ENCODE data around the gene ATG101. TPM values are rescaled to one million over a fixed set of nuclear protein-coding genes. Genes with fewer than 3 reads are reported as not detected.

The ATG101 gene
- total and polyA plus RNA-seq, 9 of the 15 experiments (the other 6 are each of a cell fraction or from before 2014, with no cell fraction given), result 2.9 to 52.4 (median 29.7) TPM

DNA sequence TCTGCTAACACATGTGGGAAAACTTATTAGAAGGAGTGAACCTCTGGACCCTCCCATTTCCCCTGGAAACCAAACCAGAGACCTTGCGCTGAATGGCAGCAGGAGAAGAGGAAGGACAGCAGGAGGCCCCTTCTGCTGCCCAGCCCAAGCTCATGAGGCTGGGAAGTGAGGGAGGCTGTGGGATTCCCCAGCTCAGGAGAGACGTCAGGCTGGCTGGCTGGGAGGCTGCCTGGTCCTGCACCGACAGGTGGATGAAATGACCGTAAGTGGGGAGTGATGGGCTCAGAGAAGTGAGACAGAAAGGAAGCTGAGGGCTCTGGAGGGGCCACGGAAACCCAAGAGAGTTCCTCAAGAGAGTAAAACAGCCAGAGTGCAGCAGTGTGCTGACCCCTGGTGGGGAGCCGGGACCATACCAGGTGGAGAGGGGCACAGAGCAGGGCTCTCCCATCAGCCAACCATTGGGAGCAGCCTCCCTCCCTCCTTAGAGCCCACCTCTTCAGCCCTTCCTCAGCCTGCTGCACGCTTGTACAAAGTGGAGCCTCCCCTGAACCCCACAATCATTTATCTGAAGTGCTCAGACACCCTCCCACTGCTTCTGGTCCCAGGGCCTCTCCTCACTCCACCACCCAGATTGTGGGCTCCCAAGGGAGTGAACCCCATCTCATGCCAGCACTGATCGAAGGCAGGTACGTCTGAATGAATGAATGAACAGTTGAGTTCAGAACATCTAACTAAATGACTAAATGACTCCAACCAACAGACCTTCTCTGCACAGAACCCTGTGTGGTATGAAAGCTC, 49.0 kb upstream of the ATG101 start (continued):
- peak; percentile 69; the same call in 1 of the 2 replicates for TF ChIP-seq CC2D1A (IDR thresholded peaks at IDR 0.05)
- TF ChIP-seq ARID2 (IDR thresholded peaks at IDR 0.05), result peak; percentile 86
- TF ChIP-seq, protein P1, sequence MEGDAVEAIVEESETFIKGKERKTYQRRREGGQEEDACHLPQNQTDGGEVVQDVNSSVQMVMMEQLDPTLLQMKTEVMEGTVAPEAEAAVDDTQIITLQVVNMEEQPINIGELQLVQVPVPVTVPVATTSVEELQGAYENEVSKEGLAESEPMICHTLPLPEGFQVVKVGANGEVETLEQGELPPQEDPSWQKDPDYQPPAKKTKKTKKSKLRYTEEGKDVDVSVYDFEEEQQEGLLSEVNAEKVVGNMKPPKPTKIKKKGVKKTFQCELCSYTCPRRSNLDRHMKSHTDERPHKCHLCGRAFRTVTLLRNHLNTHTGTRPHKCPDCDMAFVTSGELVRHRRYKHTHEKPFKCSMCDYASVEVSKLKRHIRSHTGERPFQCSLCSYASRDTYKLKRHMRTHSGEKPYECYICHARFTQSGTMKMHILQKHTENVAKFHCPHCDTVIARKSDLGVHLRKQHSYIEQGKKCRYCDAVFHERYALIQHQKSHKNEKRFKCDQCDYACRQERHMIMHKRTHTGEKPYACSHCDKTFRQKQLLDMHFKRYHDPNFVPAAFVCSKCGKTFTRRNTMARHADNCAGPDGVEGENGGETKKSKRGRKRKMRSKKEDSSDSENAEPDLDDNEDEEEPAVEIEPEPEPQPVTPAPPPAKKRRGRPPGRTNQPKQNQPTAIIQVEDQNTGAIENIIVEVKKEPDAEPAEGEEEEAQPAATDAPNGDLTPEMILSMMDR (IDR thresholded peaks at IDR 0.05 in 2 of 3, conservative IDR thresholded peaks at IDR 0.05 in 1 of 3; ENCODE audit: insufficient read depth in 2 of 3, low read depth in 1 of 3, low read length in 3 of 3), result peak; percentile 87 to 90 (median 88)
- peak in 1 of 2 experiments; percentile 43; a peak in 1 of 4 replicates for TF ChIP-seq TEAD1 (CRISPR knock-in tag; IDR thresholded peaks at IDR 0.05)
- no peak for TF ChIP-seq NR4A1 (CRISPR knock-in tag; IDR thresholded peaks at IDR 0.05)
- 0 out of 2 replicates have a peak, but pooled peaks have one; percentile 35 for TF ChIP-seq NR4A1 (tag; IDR thresholded peaks at IDR 0.05)
- TF ChIP-seq SRF (CRISPR knock-in tag; IDR thresholded peaks at IDR 0.05), result no peak
- TF ChIP-seq, protein P2, sequence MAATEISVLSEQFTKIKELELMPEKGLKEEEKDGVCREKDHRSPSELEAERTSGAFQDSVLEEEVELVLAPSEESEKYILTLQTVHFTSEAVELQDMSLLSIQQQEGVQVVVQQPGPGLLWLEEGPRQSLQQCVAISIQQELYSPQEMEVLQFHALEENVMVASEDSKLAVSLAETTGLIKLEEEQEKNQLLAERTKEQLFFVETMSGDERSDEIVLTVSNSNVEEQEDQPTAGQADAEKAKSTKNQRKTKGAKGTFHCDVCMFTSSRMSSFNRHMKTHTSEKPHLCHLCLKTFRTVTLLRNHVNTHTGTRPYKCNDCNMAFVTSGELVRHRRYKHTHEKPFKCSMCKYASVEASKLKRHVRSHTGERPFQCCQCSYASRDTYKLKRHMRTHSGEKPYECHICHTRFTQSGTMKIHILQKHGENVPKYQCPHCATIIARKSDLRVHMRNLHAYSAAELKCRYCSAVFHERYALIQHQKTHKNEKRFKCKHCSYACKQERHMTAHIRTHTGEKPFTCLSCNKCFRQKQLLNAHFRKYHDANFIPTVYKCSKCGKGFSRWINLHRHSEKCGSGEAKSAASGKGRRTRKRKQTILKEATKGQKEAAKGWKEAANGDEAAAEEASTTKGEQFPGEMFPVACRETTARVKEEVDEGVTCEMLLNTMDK (IDR thresholded peaks at IDR 0.05; ENCODE audit: borderline replicate concordance, insufficient read depth, low read depth, low read length, poor library complexity, severe bottlenecking), result peak; percentile 6
- peak; percentile 82; the same call in 1 of the 2 replicates for TF ChIP-seq STAG1 (CRISPR knock-in tag; IDR thresholded peaks at IDR 0.05; ENCODE audit: borderline replicate concordance)
- peak; percentile 86 for TF ChIP-seq SMC3 (conservative IDR thresholded peaks at IDR 0.05; ENCODE audit: insufficient read depth, low read depth, low read length)

All from K562 (cell line).